ENCODE data around the gene MPRIP. TPM values are rescaled to one million over a fixed set of nuclear protein-coding genes. Genes with fewer than 3 reads are reported as not detected.

MPRIP gene
- total and polyA plus RNA-seq, 2 donors (not counting 1 experiment from before 2014, with no cell fraction given) = 130 to 299 TPM

GRCh38 chr17:17206913-17207335 lies 164.7 kb downstream of the MPRIP start:
- Mint-ChIP-seq H3K4me3 (peak overlapping the region; percentile 70), H3K4me1 (peaks cover 20% of the 10 kb centered on the region), H3K9me3 (ENCODE audit: insufficient read depth) (no peaks in the 10 kb centered on the region), H3K27ac (peak overlapping the region; percentile 89), H3K27me3 (no peaks in the 10 kb centered on the region)
- intact Hi-C loops (cut with micrococcal nuclease) = loop anchor here (1.0 to 10.0 kb wide), 3 partner anchors 30 to 162 kb away; partner anchors contain the start of genes FLCN and MPRIP
- Histone ChIP-seq H3K4me2 (replicated peaks; ENCODE audit: low read depth, low read length, poor library complexity, severe bottlenecking) (peak overlapping the region; percentile 99), H3K27ac (ENCODE audit: low read length in 2 of 2) (peak overlapping the region; percentile 65 to 66), H3K79me2 (ENCODE audit: control insufficient read depth, insufficient read depth, low read length) (peaks cover 9% of the 10 kb centered on the region), H3K4me1 (ENCODE audit: control insufficient read depth in 2 of 2, insufficient read depth in 2 of 2, low read length in 2 of 2) (peaks cover 14 to 25% of the 10 kb centered on the region in 2 donors), H3K9ac (ENCODE audit: low read length) (no peak overlapping the region), H3K36me3 (replicated peaks in 1 of 2; ENCODE audit: control extremely low read depth in 1 of 2, control insufficient read depth in 1 of 2, extremely low read depth in 1 of 2, insufficient read depth in 2 of 2, low read length in 1 of 2) (peaks cover 4 to 8% of the 10 kb centered on the region in 2 experiments), H4K20me1 (ENCODE audit: control insufficient read depth, insufficient read depth, low read length, poor library complexity, severe bottlenecking) (peaks cover 4% of the 10 kb centered on the region), H3K9me3 (ENCODE audit: control extremely low read depth in 1 of 3, control insufficient read depth in 2 of 3, insufficient read depth in 1 of 3, low read length in 2 of 3) (peaks cover 0 to 11% (median 0%) of the 10 kb centered on the region in 3 donors), H2AFZ (ENCODE audit: insufficient read depth, low read depth, low read length, poor library complexity, severe bottlenecking) (no peak overlapping the region), H3K4me3 (ENCODE audit: control extremely low read depth in 1 of 5, extremely low read depth in 1 of 5, insufficient read depth in 1 of 5, low read depth in 2 of 5, low read length in 4 of 5) (no peak overlapping the region), H3K27me3 (replicated peaks in 1 of 4; ENCODE audit: control extremely low read depth in 1 of 4, control insufficient read depth in 3 of 4, insufficient read depth in 4 of 4, low read length in 3 of 4) (no peaks in the 10 kb centered on the region)
- ChIA-PET CTCF (no interaction called here), POLR2A (interaction anchor here (0.8 to 1.6 kb wide), 2 partner anchors 20 to 30 kb away, joined by 3 to 4 read pairs; partner anchors contain the start of gene FLCN)
- WGBS (ENCODE audit: insufficient coverage) = 88% methylated on average over 15 of the region's 16 CpGs
- no peak for TF ChIP-seq EZH2 (IDR thresholded peaks at IDR 0.05; ENCODE audit: borderline replicate concordance, insufficient read depth, low read depth, low read length, poor library complexity, severe bottlenecking)
- no peak for TF ChIP-seq CTCF (IDR thresholded peaks at IDR 0.05)
- no peak for ATAC-seq (ENCODE audit: low read depth)
- no peak for DNase-seq

DNA sequence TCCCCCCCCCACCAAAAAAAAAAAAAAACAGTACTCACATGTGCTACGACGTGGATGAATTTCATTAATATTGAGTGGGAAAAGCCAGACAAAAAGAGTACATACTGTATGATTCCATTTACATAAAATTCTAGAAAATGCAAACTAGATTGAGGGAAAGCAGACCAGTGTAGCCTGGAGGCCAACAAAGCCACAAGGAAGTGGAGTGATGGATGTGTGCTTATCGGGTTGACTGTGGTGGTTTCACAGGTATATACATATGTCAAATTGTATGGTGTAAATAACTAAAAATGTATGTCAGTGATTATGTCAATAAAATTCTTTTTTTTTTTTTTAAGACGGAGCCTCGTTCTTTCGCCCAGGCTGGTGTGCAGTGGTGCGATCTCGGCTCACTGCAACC lies 165.7 kb downstream of the MPRIP start:
- H3K4me1 ChIP-seq (ENCODE audit: control insufficient read depth in 2 of 2, insufficient read depth in 2 of 2, low read length in 2 of 2) = peaks cover 14 to 25% of the 10 kb centered on the region in 2 donors
- ATAC-seq (ENCODE audit: low read depth) (no peak), DNase-seq (peak; percentile 29)
- 89% methylated on average over 6 of the region's 8 CpGs for WGBS (ENCODE audit: insufficient coverage)
- ChIA-PET POLR2A (no interaction called here), CTCF (no interaction called here)
- TF ChIP-seq EZH2 (IDR thresholded peaks at IDR 0.05; ENCODE audit: borderline replicate concordance, insufficient read depth, low read depth, low read length, poor library complexity, severe bottlenecking) = no peak
- no peak for TF ChIP-seq CTCF (IDR thresholded peaks at IDR 0.05)
- H3K4me1 Mint-ChIP-seq = peaks cover 20% of the 10 kb centered on the region
- intact Hi-C loops (cut with micrococcal nuclease) = loop anchor here (10.0 kb wide), 1 partner anchor 163 kb away; the partner anchor contains the start of gene MPRIP
- no peaks in the 10 kb centered on the region for H3K9me3 Mint-ChIP-seq (ENCODE audit: insufficient read depth)
- no peak overlapping the region for H3K4me3 Mint-ChIP-seq
- peaks cover 4 to 5% of the 10 kb centered on the region in 2 experiments for H3K36me3 ChIP-seq (replicated peaks in 1 of 2; ENCODE audit: control extremely low read depth in 1 of 2, control insufficient read depth in 1 of 2, extremely low read depth in 1 of 2, insufficient read depth in 2 of 2, low read length in 1 of 2)
- no peak overlapping the region for H3K9ac ChIP-seq (ENCODE audit: low read length)
- no peaks in the 10 kb centered on the region for H3K27me3 Mint-ChIP-seq
- H3K4me2 ChIP-seq (replicated peaks; ENCODE audit: low read depth, low read length, poor library complexity, severe bottlenecking) = no peak overlapping the region
- H3K27ac ChIP-seq (ENCODE audit: low read length in 2 of 2) = no peak overlapping the region
- H4K20me1 ChIP-seq (ENCODE audit: control insufficient read depth, insufficient read depth, low read length, poor library complexity, severe bottlenecking) = peaks cover 4% of the 10 kb centered on the region
- H3K9me3 ChIP-seq (ENCODE audit: control extremely low read depth in 1 of 3, control insufficient read depth in 2 of 3, insufficient read depth in 1 of 3, low read length in 2 of 3) = peaks cover 0 to 11% (median 0%) of the 10 kb centered on the region in 3 donors
- no peak overlapping the region for H3K4me3 ChIP-seq (ENCODE audit: control extremely low read depth in 1 of 5, extremely low read depth in 1 of 5, insufficient read depth in 1 of 5, low read depth in 2 of 5, low read length in 4 of 5)
- peaks cover 9% of the 10 kb centered on the region for H3K79me2 ChIP-seq (ENCODE audit: control insufficient read depth, insufficient read depth, low read length)
- H3K27me3 ChIP-seq (replicated peaks in 1 of 4; ENCODE audit: control extremely low read depth in 1 of 4, control insufficient read depth in 3 of 4, insufficient read depth in 4 of 4, low read length in 3 of 4) = no peaks in the 10 kb centered on the region
- no peak overlapping the region for H3K27ac Mint-ChIP-seq
- no peak overlapping the region for H2AFZ ChIP-seq (ENCODE audit: insufficient read depth, low read depth, low read length, poor library complexity, severe bottlenecking)
